ENCODE measurements around the gene AKIRIN2. TPM values are rescaled to one million over a fixed set of nuclear protein-coding genes. Genes with fewer than 3 reads are reported as not detected.

AKIRIN2 gene
- total and polyA plus RNA-seq, 10 of the 15 experiments (the other 5 are each of a cell fraction or from before 2014, with no cell fraction given): 12.7 to 82.2 (median 42.6) TPM

- Histone ChIP-seq H3K9me3 (replicated peaks; ENCODE audit: control insufficient read depth, insufficient read depth, low read length) (no peaks in the 10 kb centered on the region), H3K36me3 (ENCODE audit: control insufficient read depth in 2 of 2, insufficient read depth in 2 of 2, low read length in 1 of 2) (no peaks in the 10 kb centered on the region), H3K27ac (ENCODE audit: control insufficient read depth, insufficient read depth) (no peak overlapping the region), H3K27me3 (replicated peaks in 1 of 2; ENCODE audit: control insufficient read depth in 2 of 2, insufficient read depth in 2 of 2, low read length in 1 of 2) (no peaks in the 10 kb centered on the region), H3K4me1 (ENCODE audit: control insufficient read depth, insufficient read depth, low read length) (peaks cover 25% of the 10 kb centered on the region), H3K4me2 (ENCODE audit: control insufficient read depth, insufficient read depth) (no peak overlapping the region), H3K79me2 (ENCODE audit: control insufficient read depth, insufficient read depth, low read length) (no peaks in the 10 kb centered on the region), H3K4me3 (no peak overlapping the region), H4K20me1 (ENCODE audit: control insufficient read depth, insufficient read depth) (no peaks in the 10 kb centered on the region), H2AFZ (ENCODE audit: control insufficient read depth, low read depth, low read length) (no peak overlapping the region), H3K9ac (ENCODE audit: control insufficient read depth, insufficient read depth, low read length) (no peak overlapping the region)
- in situ Hi-C loops (cut with MboI): no loop called here
- DNase-seq (ENCODE audit: low read depth, low spot score) (no peak), FAIRE-seq (no peak), ATAC-seq (no peak)
- ChIA-PET RAD21 (ENCODE audit: unreplicated experiment) (interaction anchor here (0.8 kb wide), 1 partner anchor 17 kb away, joined by 4 read pairs; no protein-coding TSS in a partner anchor), CTCF (no interaction called here), SMC1A (ENCODE audit: uncharacterized antibody, unreplicated experiment) (interaction anchor here (0.7 to 8.0 kb wide), 8 partner anchors 9 to 90 kb away, joined by 3 to 62 read pairs (median 4); partner anchors contain the start of gene AKIRIN2), POLR2A (interaction anchor here (1.0 to 1.4 kb wide), 2 partner anchors 8 to 36 kb away, joined by 3 to 4 read pairs; no protein-coding TSS in a partner anchor)
- no TSS peak for BruUV-seq (replicated peaks)
- intact Hi-C loops (cut with micrococcal nuclease; ENCODE audit: unreplicated experiment): no loop called here
- 97% methylated on average over 9 of the region's 9 CpGs for WGBS (ENCODE audit: insufficient coverage, insufficient replicate concordance, low lambda C conversion rate, missing lambda C conversion rate)
- no peak for TF ChIP-seq ZNF274 (IDR thresholded peaks at IDR 0.05; ENCODE audit: insufficient read depth, insufficient read length)
- no peak for TF ChIP-seq E4F1 (IDR thresholded peaks at IDR 0.05; ENCODE audit: borderline replicate concordance, partially characterized antibody)
- no peak for TF ChIP-seq FOXM1 (IDR thresholded peaks at IDR 0.05; ENCODE audit: low read depth, low read length)
- no peak for TF ChIP-seq GABPA (IDR thresholded peaks at IDR 0.05; ENCODE audit: low read depth)
- no peak for TF ChIP-seq GATAD2B (conservative IDR thresholded peaks at IDR 0.05; ENCODE audit: low read depth)
- no peak for TF ChIP-seq SPI1 (IDR thresholded peaks at IDR 0.05; ENCODE audit: borderline replicate concordance, insufficient read depth, low read depth, low read length)
- TF ChIP-seq BHLHE40 (IDR thresholded peaks at IDR 0.05; ENCODE audit: borderline replicate concordance in 1 of 2, low read depth in 2 of 2, low read length in 1 of 2): no peak
- no peak for TF ChIP-seq HDAC6 (IDR thresholded peaks at IDR 0.05; ENCODE audit: unreplicated experiment)
- no peak for TF ChIP-seq SMARCA5 (IDR thresholded peaks at IDR 0.05)
- TF ChIP-seq ATF2 (IDR thresholded peaks at IDR 0.05; ENCODE audit: low read length): no peak
- TF ChIP-seq MTA2 (IDR thresholded peaks at IDR 0.05; ENCODE audit: low read depth): no peak
- no peak for TF ChIP-seq CHD4 (IDR thresholded peaks at IDR 0.05)
- TF ChIP-seq MYB (IDR thresholded peaks at IDR 0.05; ENCODE audit: borderline replicate concordance, low read depth, low read length): no peak
These were observed 39.1 kb upstream of the AKIRIN2 start for GRCh38 chr6:87741001-87741650.

Measured in GM12878 (cell line).